Heart left ventricle (tissue), 16 donors: ENCODE measurements around the gene CDK5RAP2. TPM values are rescaled to one million over a fixed set of nuclear protein-coding genes. Genes with fewer than 3 reads are reported as not detected.

Experiments used
- ATAC-seq, 4 donors: fragments of 200-7000 bp; cut with Tn5 transposase; one replicate each; pipeline ENCODE4 v1.9.1; 2020 to 2022; ENCODE audit warnings: moderate library complexity in 4 of 4, mild to moderate bottlenecking in 3 of 4, moderate number of reproducible peaks in 1 of 4
- DNase-seq, 5 donors: peaks; one replicate each; pipeline ENCODE4 v3.0.0-alpha.2; 2020
- H3K27ac ChIP-seq, 12 donors: fragments of 200-600 bp; sonication (generic) in 4 of 12; one replicate each; pipeline versions ENCODE4 v1.5.0 to v1.8.0; 2016 to 2022; ENCODE audit warnings: mild to moderate bottlenecking in 2 of 12
- H3K27me3 ChIP-seq, 9 donors: fragments of 200-600 bp; sonication (generic) in 2 of 9; one replicate each; pipeline versions ENCODE4 v1.5.1 to v1.8.0; 2016 to 2022; ENCODE audit warnings: mild to moderate bottlenecking in 3 of 9
- H3K36me3 ChIP-seq, 9 donors: fragments of 200-600 bp; sonication (generic) in 2 of 9; one replicate each; pipeline versions ENCODE4 v1.5.0 to v1.8.0; 2018 to 2022; ENCODE audit warnings: mild to moderate bottlenecking in 2 of 9
- H3K4me1 ChIP-seq, 12 donors: fragments of 200-600 bp; sonication (generic) in 4 of 12; one replicate each; pipeline versions ENCODE4 v1.5.0 to v1.8.0; 2016 to 2022; ENCODE audit warnings: mild to moderate bottlenecking in 3 of 12
- H3K4me3 ChIP-seq, 12 donors: fragments of 200-600 bp; sonication (generic) in 4 of 12; one replicate each; pipeline versions ENCODE4 v1.5.0 to v1.8.0; 2017 to 2022; ENCODE audit warnings: mild to moderate bottlenecking in 9 of 12, moderate library complexity in 4 of 12
- H3K9me3 ChIP-seq, 12 donors: fragments of 200-600 bp; sonication (generic) in 4 of 12; one replicate each; pipeline versions ENCODE4 v1.5.0 to v1.8.0; 2016 to 2022; ENCODE audit warnings: mild to moderate bottlenecking in 1 of 12
- POLR2A ChIP-seq, 2 donors: fragments of 450-650 bp; IDR thresholded peaks; one replicate each; pipeline ENCODE4 v1.6.1; 2017; ENCODE audit warnings: antibody characterized with exemption in 2 of 2, mild to moderate bottlenecking in 2 of 2, moderate library complexity in 2 of 2
- WGBS, 4 donors: extraction: QIAGEN DNeasy Blood & Tissue Kit in 2 of 4; methylation state at CpG; one replicate each; pipeline versions ENCODE4 v1.1.5 to v1.1.7; 2013 to 2018; 5-methylcytosine and 5-hydroxymethylcytosine counted together
- intact Hi-C, 10 donors: fragments of 100-400 bp; cut with DNase I; formaldehyde crosslinking; loops; one replicate each; pipeline versions ENCODE4 v1.11.1 to v1.14.2; 2022
- polyA plus RNA-seq, 2 donors: library from polyadenylated mRNA; stranded (reverse); fragments of 200-250 nt; gene quantifications; one replicate each; pipeline ENCODE4 v1.2.3, GENCODE V29; 2013
- total RNA-seq, 9 donors: library from RNA; depleted of rRNA in 2 of 9; stranded (reverse); fragments of >200 nt in 2 of 9; fragmentation: NEBNext Ultra II Directional in 3 of 9; extraction: Animal tissue kit (Norgen Biotek cat#: 25700) in 3 of 9; gene quantifications; one replicate each; pipeline versions ENCODE4 v1.1.0 to v1.2.4, GENCODE V29; 2016 to 2023
- TF ChIP-seq, protein P1 (sequence below), 12 donors: fragments of 200-600 bp; sonication (generic) in 4 of 12; IDR thresholded peaks; one replicate each; pipeline versions ENCODE4 v1.5.0 to v1.8.0; 2018 to 2022; ENCODE audit warnings: antibody characterized with exemption in 12 of 12, mild to moderate bottlenecking in 5 of 12
- donor health status: ischemic (EF 13 %, LVEDD 7.1; RV severe dilation, severe dysfunction).
- donor health status: healthy with polysubstance abuse.
- donor health status: DM: no; HTN: yes; CAD: no.
- donor health status: DM: no; HTN: no; CAD: no.
- donor health status: ischemic (EF 25% LVEDD 6.9; RV normal size, moderate dysfunction).
- donor health status: ischemic (EF 25% LVEDD 5.7; RV mildly dilated, moderate dysfunction).
- donor health status: healthy.
- donor health status: DM: yes; HTN: yes; CAD: no.
- donor health status: ischemic (EF 35%, LVEDD 5.7; RV mildly dilated, moderate dysfunction).
- donor health status: nonischemic (EF 11% LVEDD 7.7; RV severe dilation, severe dysfunction).
- donor health status: DM: yes; HTN: yes; CAD: no.
- donor health status: PGD.
- donor health status: ischemic (EF 29% LVEDD 5.4; RV normal size, mild dysfunction).
- donor health status: nonischemic (EF 23%, LVEDD 6.1; RV moderate dilation, normal function).

CDK5RAP2 gene
- total and polyA plus RNA-seq, 11 donors = 26.1 to 114 (median 53.1) TPM

DNA sequence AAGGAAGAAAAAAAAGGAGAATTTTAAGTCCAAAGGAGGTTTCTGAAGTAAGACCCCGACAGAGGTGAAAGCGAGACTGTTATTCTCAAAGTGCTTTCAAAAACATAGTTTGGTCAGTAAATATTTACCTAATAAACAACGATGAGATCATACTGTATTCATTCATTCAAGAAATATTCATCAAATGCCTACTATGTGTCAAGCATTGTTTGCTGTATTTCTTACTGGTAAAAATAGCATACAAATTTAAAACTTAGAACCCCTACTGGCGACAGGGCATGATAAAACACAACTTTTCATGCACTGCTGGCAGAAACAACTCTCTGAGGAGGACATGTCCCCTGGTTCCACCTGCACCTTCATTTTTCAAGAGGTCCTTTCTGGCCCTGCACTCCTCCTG is 190.7 kb downstream of the CDK5RAP2 start:
- no peaks in the 10 kb centered on the region for H3K9me3 ChIP-seq
- H3K27me3 ChIP-seq = no peaks in the 10 kb centered on the region
- ATAC-seq = no peak
- no peak for DNase-seq
- H3K4me3 ChIP-seq = no peak overlapping the region
- intact Hi-C loops = no loop called here
- no peak overlapping the region for H3K27ac ChIP-seq
- WGBS, 4 donors = 92 to 97% (median 95%) methylated on average over 4 of the region's 4 CpGs
- H3K36me3 ChIP-seq = peaks cover 0 to 59% (median 50%) of the 10 kb centered on the region in 9 donors
- no peak for TF ChIP-seq POLR2A (IDR thresholded peaks at IDR 0.05)
- TF ChIP-seq, protein P1, sequence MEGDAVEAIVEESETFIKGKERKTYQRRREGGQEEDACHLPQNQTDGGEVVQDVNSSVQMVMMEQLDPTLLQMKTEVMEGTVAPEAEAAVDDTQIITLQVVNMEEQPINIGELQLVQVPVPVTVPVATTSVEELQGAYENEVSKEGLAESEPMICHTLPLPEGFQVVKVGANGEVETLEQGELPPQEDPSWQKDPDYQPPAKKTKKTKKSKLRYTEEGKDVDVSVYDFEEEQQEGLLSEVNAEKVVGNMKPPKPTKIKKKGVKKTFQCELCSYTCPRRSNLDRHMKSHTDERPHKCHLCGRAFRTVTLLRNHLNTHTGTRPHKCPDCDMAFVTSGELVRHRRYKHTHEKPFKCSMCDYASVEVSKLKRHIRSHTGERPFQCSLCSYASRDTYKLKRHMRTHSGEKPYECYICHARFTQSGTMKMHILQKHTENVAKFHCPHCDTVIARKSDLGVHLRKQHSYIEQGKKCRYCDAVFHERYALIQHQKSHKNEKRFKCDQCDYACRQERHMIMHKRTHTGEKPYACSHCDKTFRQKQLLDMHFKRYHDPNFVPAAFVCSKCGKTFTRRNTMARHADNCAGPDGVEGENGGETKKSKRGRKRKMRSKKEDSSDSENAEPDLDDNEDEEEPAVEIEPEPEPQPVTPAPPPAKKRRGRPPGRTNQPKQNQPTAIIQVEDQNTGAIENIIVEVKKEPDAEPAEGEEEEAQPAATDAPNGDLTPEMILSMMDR (IDR thresholded peaks at IDR 0.05) = no peak
- H3K4me1 ChIP-seq = peaks cover 0 to 22% (median 11%) of the 10 kb centered on the region in 12 donors

DNA sequence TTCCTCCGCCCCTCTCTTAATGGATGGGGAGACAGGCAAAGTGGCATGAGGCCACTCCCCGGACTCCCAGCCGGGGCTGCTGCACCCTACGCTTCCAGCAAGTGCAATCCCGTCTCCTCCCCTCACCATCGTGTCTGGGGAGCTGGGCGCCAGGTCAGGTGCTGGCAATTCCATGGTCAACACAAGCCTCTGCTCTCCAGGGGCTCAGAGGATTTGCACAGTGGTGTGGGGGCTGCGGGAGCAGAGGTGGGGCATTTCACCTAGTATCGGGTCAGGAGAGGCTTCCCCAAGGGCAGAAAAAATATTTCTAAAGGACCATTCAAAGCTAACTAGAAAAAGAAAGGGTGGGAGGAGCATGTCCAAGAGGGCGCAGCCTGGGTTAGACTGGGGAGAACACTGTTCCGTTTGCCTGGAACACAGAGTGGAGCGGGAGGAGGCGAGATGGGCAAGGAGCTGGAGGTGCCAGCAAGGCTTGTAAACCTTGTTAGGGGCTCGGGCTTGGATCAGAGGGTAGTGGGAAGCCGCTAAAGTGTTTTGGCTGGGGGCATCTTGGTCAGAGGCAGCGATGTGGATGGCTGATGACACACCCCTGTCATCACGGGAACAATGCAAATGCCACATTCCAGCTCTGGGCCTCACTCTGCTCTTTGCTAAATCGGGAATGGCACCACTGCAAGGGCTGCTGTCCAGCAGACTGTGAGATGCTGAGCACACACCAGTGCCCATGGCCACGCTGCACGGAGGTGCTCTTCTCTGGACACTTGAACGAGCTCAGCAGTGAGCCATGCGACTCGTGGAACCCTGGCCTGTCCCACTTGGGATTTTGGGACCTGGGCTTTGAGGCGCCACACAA is 191.7 kb downstream of the CDK5RAP2 start:
- peaks cover 0 to 49% (median 40%) of the 10 kb centered on the region in 9 donors for H3K36me3 ChIP-seq
- no peaks in the 10 kb centered on the region for H3K27me3 ChIP-seq
- ATAC-seq (peak; percentile 91 to 94 (median 92)), DNase-seq (peak in 4 of 5 donors; percentile 43 to 76 (median 60))
- no peak for TF ChIP-seq POLR2A (IDR thresholded peaks at IDR 0.05)
- TF ChIP-seq, protein P1 (IDR thresholded peaks at IDR 0.05) = no peak
- H3K4me1 ChIP-seq = peaks cover 0 to 22% (median 11%) of the 10 kb centered on the region in 12 donors
- H3K4me3 ChIP-seq = no peak overlapping the region
- 69 to 74% (median 71%) methylated on average over 24 of the region's 24 CpGs for WGBS, 4 donors
- intact Hi-C loops = no loop called here
- no peaks in the 10 kb centered on the region for H3K9me3 ChIP-seq
- H3K27ac ChIP-seq = peak overlapping the region in 3 of 12 donors; percentile 1 to 31 (median 22)

DNA sequence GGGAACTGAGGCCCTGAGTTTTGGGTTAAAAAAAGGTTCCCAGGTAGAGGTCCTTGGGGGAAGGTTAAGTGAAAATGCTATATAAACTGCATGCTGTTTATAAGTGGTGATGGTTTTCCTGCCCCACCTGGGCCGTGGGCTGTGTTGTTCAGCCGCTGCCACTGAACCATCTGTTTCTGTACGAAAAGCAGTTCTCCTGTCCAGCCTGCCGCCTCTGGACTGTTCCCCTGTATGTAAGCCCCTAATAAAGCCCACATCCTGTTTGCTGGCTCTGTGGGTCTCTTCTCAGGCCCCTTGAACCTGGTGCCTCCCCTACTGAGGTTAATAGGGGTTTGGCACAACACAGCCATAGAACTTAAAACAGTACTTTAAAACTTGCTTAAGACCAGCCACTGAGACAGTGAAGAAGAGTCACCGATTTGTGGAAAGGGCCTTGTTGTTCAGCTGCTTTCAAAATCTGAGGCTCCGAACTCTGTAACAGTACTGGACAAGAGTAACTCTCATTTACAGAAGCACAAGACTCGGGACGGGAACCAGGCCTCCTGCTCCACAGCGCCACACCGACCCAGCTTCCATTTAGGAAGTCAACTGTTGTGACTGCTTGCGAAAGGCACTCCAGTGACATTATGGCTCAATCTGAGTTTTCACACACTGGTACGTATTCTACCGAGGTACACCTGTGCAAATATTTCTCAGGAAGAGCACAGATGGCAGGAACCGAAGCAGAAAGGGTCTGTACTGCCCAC is 192.5 kb downstream of the CDK5RAP2 start:
- Histone ChIP-seq H3K36me3 (peaks cover 0 to 41% (median 32%) of the 10 kb centered on the region in 9 donors), H3K4me3 (no peak overlapping the region), H3K27ac (no peak overlapping the region), H3K27me3 (no peaks in the 10 kb centered on the region), H3K9me3 (no peaks in the 10 kb centered on the region), H3K4me1 (peaks cover 0 to 22% (median 11%) of the 10 kb centered on the region in 12 donors)
- TF ChIP-seq, protein P1 (IDR thresholded peaks at IDR 0.05) = no peak
- TF ChIP-seq POLR2A (IDR thresholded peaks at IDR 0.05) = no peak
- 90 to 97% (median 94%) methylated on average over 14 of the region's 14 CpGs for WGBS, 4 donors
- intact Hi-C loops = no loop called here
- ATAC-seq = no peak
- no peak for DNase-seq
